Midbrain (tissue), 1 donor: Measurements from ENCODE around the gene SMARCC2.
"Not testable (repeated sequence)": the region's sequence is repeated elsewhere in the genome, so short reads cannot be mapped to it uniquely, and the experiment has no call there.

Source experiments
- DNase-seq: peaks from one replicate; lab custom pipeline; 2025; lab: John Stamatoyannopoulos, UW

SMARCC2 gene

GRCh38 chr12:56163533-56164344, 25.5 kb downstream of the SMARCC2 start:
- no peak for DNase-seq

DNA sequence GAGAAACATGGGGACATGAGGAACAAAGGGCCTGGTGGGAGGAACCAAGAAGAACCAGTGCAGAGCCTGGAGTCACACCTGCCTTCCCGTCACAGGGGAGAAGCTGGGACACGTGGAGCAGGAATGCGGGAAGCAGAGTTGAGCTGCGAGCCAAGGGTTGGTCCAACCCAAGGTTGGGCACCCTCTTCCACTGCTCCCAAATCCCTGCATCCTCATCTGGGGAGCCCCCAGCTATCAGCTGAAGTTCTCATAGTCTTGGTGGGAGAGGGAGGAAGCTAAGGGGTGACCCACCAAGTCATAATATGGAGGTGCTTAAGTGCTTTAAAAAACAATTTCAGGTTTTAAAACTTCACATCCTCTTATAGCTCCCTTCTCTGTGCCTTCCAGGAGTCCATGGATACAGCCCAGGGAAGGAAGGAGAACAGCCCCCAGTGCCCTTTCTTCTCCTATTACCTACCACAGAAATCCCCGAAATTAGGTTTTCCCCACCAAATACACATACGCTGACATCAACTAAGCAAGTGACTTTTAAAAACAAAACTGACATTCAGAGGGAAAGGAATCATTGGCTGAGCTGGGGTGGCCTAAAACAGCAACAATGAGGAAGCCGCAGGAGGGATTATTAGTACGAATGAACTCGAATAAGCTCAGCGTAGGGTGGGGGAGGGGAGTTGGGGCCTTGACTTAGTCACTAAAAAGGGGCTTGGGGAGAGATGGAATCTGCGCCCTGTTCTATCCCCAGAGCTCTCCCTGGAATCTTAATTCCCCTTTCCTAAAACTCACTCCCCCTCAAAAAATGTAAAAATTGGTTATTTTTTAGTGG, 26.6 kb downstream of the SMARCC2 start:
- DNase-seq, result no peak

DNA sequence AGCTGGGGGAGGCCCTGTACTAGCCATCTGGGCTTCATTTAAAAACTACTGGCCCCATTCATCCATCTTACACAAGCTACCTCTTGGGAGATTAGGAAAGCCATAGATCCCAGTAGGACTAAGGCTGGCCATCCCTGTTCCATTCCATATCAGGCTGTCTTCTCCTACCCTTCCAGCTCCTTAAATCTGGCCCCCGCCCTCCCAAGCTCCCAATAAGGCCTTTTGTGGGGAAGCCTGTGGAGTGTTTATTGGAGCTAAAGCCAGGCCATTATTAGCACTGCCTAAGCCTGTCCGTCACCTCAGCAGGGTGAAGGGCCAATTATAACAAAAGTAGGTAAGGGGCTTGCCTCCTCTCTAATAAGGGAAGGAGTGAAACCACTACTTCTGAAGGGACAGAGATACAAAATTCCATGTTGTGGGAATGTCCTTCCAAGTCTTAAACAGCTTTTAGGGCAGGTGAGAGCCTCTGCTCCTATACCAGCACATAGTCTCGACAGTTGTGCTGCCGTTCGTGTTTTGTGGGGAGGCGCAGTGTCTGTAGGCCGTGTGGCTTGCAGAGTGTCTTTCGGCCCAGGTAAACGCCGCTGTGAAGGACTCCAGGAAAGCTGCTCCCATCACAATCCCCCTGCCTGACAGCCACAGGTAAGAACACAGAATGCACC, 27.5 kb downstream of the SMARCC2 start:
- no peak for DNase-seq

GRCh38 chr12:56160894-56161689, 28.2 kb downstream of the SMARCC2 start:
- DNase-seq, result no peak

DNA sequence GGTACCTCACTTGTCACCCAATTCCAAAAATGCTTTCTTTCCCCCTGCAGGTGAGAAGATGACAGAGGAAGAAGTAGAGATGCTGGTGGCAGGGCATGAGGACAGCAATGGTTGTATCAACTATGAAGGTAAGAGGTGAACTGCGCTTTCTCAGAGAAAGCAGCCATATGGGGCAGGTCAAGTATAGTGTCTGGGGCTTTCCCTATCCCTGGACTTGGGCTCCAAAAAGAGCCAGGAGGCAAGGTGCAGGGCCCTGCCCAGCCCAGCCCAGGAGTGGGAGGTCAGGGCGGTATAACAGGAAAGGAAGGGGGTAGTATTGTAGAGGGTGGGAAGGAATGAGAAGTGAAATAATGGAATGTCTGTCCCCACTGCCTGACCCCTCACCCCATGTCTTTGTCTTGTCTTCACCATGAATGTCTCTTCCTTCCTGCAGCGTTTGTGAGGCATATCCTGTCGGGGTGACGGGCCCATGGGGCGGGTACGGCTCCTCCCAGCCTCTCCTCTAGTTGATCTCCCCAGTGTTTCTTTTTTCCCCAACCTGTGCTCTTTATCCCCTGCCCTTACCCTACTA, 29.0 kb downstream of the SMARCC2 start:
- DNase-seq, result no peak

DNA sequence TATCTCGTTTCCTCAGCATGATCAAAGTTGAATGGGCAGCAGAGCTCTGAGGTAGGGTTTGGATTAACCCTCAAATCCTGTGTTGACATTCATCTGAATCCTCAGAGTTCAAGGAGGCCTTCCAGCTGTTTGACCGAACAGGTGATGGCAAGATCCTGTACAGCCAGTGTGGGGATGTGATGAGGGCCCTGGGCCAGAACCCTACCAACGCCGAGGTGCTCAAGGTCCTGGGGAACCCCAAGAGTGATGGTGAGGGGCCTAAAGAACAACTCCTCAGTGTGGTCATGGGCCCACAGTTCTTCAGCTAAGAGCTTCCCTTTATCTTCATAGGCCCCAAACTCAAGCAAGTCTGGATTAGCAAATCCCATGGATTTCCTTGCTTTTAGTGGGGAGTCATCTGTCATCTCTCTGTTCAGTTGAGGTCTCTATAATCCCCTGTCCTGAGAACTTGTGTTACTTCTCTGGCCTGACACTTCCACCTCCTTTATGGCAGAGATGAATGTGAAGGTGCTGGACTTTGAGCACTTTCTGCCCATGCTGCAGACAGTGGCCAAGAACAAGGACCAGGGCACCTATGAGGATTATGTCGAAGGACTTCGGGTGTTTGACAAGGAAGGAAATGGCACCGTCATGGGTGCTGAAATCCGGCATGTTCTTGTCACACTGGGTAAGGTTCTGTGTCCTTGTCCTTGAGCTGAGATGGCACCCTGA, 29.6 kb downstream of the SMARCC2 start:
- no peak for DNase-seq

GRCh38 chr12:56158926-56159461, 30.3 kb downstream of the SMARCC2 start:
- peak; percentile 28 for DNase-seq

DNA sequence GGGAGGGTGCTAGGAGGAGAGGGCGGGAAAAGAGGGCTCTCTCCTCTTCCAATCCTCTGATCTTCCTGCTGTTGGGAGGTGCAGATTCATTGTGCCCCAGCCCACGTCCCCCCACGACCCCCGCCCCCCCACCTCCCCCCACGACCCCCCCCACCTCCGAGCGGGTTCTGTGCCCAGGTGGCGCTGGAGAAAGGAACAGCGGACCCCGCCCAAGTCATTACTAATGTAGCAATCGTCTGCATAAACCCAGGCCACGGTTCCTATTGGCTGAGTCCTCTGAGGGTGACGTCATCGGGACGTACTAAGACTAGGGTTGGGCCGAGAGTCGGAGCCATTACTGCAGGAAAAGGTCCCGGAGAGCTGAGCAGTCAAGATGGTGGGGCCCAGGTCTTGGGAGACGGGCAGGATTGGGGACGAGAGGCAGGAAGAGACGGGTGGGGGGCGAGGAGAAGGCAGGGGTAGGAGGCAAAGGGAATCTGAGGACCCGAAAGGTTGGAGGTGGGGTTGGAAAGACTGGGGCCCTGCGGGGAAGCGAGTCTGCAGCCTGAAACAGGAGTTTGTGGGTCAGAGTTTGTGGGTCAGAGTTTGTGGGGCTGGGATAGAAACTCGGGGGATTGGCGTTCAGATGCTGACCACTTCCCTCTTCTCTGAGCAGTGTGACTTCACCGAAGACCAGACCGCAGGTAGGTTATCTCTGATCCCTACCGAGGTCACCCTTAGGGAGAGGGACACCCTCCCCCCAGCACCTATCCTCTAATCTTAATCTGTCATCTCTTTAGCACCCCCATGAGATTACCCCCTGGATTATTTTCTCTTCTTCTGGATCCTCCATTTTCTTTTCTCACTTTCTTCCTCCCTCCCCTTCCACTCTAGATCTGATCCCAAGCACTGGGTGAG, 31.0 kb downstream of the SMARCC2 start, which contains the start of gene MYL6:
Gene MYL6 (plus strand): TSS at position 331 of the 897 bp plus-strand sequence. CDS start 43 bp downstream, at position 374.
- peak; percentile 98 for DNase-seq

GRCh38 chr12:56157201-56158028, 31.9 kb downstream of the SMARCC2 start:
- DNase-seq, result peak; percentile 70

DNA sequence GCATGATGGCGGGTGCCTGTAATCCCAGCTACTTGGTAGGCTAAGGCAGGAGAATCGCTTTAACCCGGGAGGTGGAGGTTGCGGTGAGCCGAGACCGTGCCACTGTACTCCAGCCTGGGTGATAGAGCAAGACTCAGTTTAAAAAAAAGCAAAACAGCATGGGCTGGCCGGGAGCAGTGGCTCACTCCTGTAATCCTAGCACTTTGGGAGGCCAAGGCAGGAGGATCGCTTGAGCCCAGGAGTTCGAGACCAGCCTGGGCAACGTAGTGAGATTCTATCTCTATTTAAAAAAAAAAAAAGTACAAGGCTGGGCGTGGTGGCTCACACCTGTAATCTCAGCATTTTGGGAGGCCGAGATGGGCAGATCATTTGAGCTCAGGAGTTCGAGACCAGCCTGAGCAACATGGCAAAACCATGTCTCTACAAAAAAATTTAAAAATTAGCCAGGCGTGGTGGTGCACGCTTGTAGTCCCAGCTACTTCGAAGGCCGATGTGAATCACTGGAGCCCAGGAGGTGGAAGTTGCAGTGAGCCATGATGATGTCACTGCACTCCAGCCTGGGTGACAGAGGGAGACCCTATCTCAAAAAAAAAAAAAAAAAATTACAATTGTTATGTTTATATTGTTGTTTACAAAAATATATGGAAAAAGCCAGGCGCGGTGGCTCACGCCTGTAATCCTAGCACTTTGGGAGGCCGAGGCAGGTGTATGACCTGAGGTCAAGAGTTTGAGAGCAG, 32.7 kb downstream of the SMARCC2 start:
- DNase-seq, result not testable (repeated sequence)

DNA sequence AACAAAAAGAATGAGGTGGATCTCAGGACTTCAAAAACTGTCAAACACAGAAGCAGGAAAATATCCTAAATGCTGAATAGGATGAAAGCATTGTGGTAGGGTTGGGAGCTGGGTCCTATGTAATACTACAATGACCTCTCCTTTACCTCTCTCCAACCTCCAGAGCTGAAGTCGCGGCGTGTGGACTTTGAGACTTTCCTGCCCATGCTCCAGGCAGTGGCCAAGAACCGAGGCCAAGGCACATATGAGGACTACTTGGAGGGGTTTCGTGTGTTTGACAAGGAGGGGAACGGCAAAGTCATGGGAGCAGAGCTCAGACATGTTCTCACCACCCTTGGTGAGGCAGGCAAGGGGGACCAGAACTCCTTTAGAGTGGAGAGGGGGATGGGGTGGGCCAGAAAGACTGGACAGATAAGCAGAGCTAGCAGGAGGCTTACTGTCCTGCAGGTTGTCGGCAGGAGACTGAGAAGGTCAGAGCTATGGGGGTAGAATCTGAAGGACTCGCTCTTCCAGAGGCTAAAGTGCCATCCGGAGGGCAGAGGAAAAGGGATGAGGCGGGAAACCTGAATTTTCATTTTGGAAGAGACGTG, 33.9 kb downstream of the SMARCC2 start:
- no peak for DNase-seq

GRCh38 chr12:56154818-56155217, 34.5 kb downstream of the SMARCC2 start:
- no peak for DNase-seq

- DNase-seq, result no peak
Observed at GRCh38 chr12:56154246-56154771, 35.0 kb downstream of the SMARCC2 start.

- no peak for DNase-seq
Observed at GRCh38 chr12:56153678-56154065, 35.6 kb downstream of the SMARCC2 start.

GRCh38 chr12:56152756-56153677, 36.3 kb downstream of the SMARCC2 start:
- no peak for DNase-seq
